OCI-LY7 (cell line): ENCODE data around the gene SRC.

Experiments used
- EZH2phosphoT487 ChIP-seq: fragments of 200-600 bp; sonication (generic); IDR thresholded peaks from 2 replicates; pipeline ENCODE4 v1.6.1; 2018; ENCODE audit warnings: low read depth, borderline replicate concordance, mild to moderate bottlenecking, mixed run types, antibody characterized with exemption, low read length, moderate library complexity, mixed read lengths
- TF ChIP-seq, protein P1 (sequence below): fragments of 200-600 bp; sonication (generic); conservative IDR thresholded peaks from 2 replicates; pipeline ENCODE4 v1.5.1; 2014; ENCODE audit warnings: mild to moderate bottlenecking, antibody characterized with exemption, low read length, moderate library complexity, mixed read lengths

DNA sequence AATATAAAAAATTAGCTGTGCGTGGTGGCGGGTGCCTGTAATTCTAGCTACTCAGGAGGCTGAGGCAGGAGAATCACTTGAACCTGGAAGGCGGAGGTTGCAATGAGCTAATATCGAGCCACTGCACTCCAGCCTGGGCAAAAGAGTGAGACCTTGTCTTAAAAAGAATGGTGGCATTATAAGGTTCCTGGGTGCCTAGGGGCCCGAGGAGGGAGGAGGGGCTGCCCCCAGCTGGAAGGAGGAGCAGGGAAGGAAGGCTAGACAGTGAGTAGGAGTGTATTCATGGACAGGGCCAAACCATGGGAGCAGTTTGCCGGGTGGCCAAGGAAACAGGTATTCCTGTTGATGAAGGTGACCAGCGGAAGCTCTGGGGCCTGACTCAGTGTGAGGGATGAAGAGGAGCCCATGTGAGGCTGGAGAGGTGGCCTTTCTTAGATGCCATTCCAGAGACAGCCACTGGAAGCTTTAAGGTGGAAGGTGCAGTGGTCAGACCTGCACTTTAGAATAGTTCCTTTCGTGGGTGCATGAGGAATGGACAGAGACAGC is 32.3 kb upstream of the SRC start:
- TF ChIP-seq, protein P1, sequence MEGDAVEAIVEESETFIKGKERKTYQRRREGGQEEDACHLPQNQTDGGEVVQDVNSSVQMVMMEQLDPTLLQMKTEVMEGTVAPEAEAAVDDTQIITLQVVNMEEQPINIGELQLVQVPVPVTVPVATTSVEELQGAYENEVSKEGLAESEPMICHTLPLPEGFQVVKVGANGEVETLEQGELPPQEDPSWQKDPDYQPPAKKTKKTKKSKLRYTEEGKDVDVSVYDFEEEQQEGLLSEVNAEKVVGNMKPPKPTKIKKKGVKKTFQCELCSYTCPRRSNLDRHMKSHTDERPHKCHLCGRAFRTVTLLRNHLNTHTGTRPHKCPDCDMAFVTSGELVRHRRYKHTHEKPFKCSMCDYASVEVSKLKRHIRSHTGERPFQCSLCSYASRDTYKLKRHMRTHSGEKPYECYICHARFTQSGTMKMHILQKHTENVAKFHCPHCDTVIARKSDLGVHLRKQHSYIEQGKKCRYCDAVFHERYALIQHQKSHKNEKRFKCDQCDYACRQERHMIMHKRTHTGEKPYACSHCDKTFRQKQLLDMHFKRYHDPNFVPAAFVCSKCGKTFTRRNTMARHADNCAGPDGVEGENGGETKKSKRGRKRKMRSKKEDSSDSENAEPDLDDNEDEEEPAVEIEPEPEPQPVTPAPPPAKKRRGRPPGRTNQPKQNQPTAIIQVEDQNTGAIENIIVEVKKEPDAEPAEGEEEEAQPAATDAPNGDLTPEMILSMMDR = no peak
- no peak for TF ChIP-seq EZH2phosphoT487
